IMR-90 (cell line): ENCODE measurements around the gene PROZ. TPM values are rescaled to one million over a fixed set of nuclear protein-coding genes. Genes with fewer than 3 reads are reported as not detected.

Source experiments
- ATAC-seq: fragments of 200-7000 bp; cut with Tn5 transposase; 2 replicates; pipeline ENCODE4 v1.9.1; 2020; ENCODE audit warnings: low read depth, mild to moderate bottlenecking, moderate library complexity
- BruUV-seq: library from RNA; stranded (reverse); fragments of 400-500 nt; replicated peaks from 2 replicates; lab custom pipeline; 2021; lab: Mats Ljungman, UMichigan
- CTCF ChIA-PET: fragments of 300-600 bp; formaldehyde crosslinking; extraction: SDS; loops from one replicate; lab custom pipeline; 2021; ENCODE audit warnings: antibody characterized with exemption; lab: Yijun Ruan, JAX
- POLR2A ChIA-PET: fragments of 300-600 bp; sonication (Branson Sonifier 250); formaldehyde crosslinking; loops from one replicate; lab custom pipeline; 2022; ENCODE audit warnings: antibody characterized with exemption; ENCODE audit not compliant: unreplicated experiment; lab: Charles Lee
- DNase-seq: peaks from one replicate; pipeline ENCODE4 v3.0.0; 2013
- H2AFZ ChIP-seq: replicated peaks from 2 replicates; pipeline ENCODE3; 2013; ENCODE audit warnings: low read length, mild to moderate bottlenecking; ENCODE audit not compliant: poor library complexity
- H2AK5ac ChIP-seq: 2 replicates; pipeline ENCODE4 v1.6.1; 2013; ENCODE audit warnings: low read depth, low read length, inconsistent platforms
- H2AK9ac ChIP-seq: replicated peaks from 2 replicates; pipeline ENCODE3; 2013; ENCODE audit warnings: mild to moderate bottlenecking, low read depth, low read length, moderate library complexity; ENCODE audit not compliant: poor library complexity
- H2BK120ac ChIP-seq: 2 replicates; pipeline ENCODE4 v1.6.1; 2013; ENCODE audit warnings: low read depth, low read length, inconsistent platforms
- H2BK15ac ChIP-seq: 3 replicates; pipeline ENCODE4 v1.6.1; 2013; ENCODE audit warnings: low read depth, low read length, inconsistent platforms
- H2BK20ac ChIP-seq: 2 replicates; pipeline ENCODE4 v1.6.1; 2013; ENCODE audit warnings: low read depth, mild to moderate bottlenecking, inconsistent platforms, low read length, moderate library complexity
- H2BK5ac ChIP-seq: 2 replicates; pipeline ENCODE4 v1.6.1; 2013; ENCODE audit warnings: mild to moderate bottlenecking, low read depth, low read length, inconsistent platforms; ENCODE audit not compliant: poor library complexity, severe bottlenecking
- H3K14ac ChIP-seq: replicated peaks from 2 replicates; pipeline ENCODE4 v1.6.1; 2013; ENCODE audit warnings: low read depth, low read length, inconsistent platforms
- H3K18ac ChIP-seq: 2 replicates; pipeline ENCODE4 v1.6.1; 2013; ENCODE audit warnings: low read depth, low read length, control low read depth
- H3K23ac ChIP-seq: 2 replicates; pipeline ENCODE4 v1.6.1; 2013; ENCODE audit warnings: low read depth, low read length, inconsistent platforms
- H3K27ac ChIP-seq: 2 replicates; pipeline ENCODE4 v1.5.1; 2013; ENCODE audit warnings: mild to moderate bottlenecking, control low read depth, low read length; ENCODE audit not compliant: insufficient read depth
- H3K27me3 ChIP-seq: 2 replicates; pipeline ENCODE4 v1.6.1; 2013; ENCODE audit warnings: low read length; ENCODE audit not compliant: control insufficient read depth, insufficient read depth
- H3K36me3 ChIP-seq: 2 replicates; pipeline ENCODE4 v1.6.1; 2013; ENCODE audit warnings: low read length, mixed read lengths; ENCODE audit not compliant: control insufficient read depth, insufficient read depth
- H3K4ac ChIP-seq: 2 replicates; pipeline ENCODE4 v1.6.1; 2013; ENCODE audit warnings: low read depth, low read length, inconsistent platforms
- H3K4me1 ChIP-seq: 2 replicates; pipeline ENCODE4 v1.6.1; 2013; ENCODE audit warnings: low read length, mixed read lengths; ENCODE audit not compliant: control insufficient read depth, insufficient read depth
- H3K4me2 ChIP-seq: 2 replicates; pipeline ENCODE4 v1.6.1; 2013; ENCODE audit warnings: low read depth, mild to moderate bottlenecking, control low read depth, low read length, moderate library complexity
- H3K4me3 ChIP-seq: 2 replicates; pipeline ENCODE4 v1.5.1; 2013; ENCODE audit warnings: low read depth, mild to moderate bottlenecking, control low read depth, low read length, moderate library complexity; ENCODE audit not compliant: insufficient read depth
- H3K56ac ChIP-seq: 2 replicates; pipeline ENCODE4 v1.6.1; 2013; ENCODE audit warnings: low read length, inconsistent platforms; ENCODE audit not compliant: insufficient read depth; ENCODE audit errors: extremely low read depth
- H3K79me1 ChIP-seq, 2 experiments: 2 replicates each; pipeline ENCODE4 v1.6.1; 2013; ENCODE audit warnings: low read length in 2 of 2, inconsistent platforms in 1 of 2, low read depth in 1 of 2
- H3K9ac ChIP-seq: 2 replicates; pipeline ENCODE4 v1.6.1; 2013; ENCODE audit warnings: low read depth, low read length, control low read depth
- H3K9me1 ChIP-seq: 2 replicates; pipeline ENCODE4 v1.6.1; 2013; ENCODE audit warnings: low read length, inconsistent platforms; ENCODE audit not compliant: insufficient read depth
- H3K9me3 ChIP-seq: 2 replicates; pipeline ENCODE4 v1.6.1; 2013; ENCODE audit warnings: low read length; ENCODE audit not compliant: control insufficient read depth, insufficient read depth
- H4K20me1 ChIP-seq: 2 replicates; pipeline ENCODE4 v1.6.1; 2013; ENCODE audit warnings: low read length, inconsistent platforms; ENCODE audit not compliant: insufficient read depth
- H4K5ac ChIP-seq: 2 replicates; pipeline ENCODE4 v1.6.1; 2013; ENCODE audit warnings: mild to moderate bottlenecking, low read depth, low read length, control low read depth
- H4K8ac ChIP-seq, 2 experiments: 2 replicates each; pipeline ENCODE4 v1.6.1; 2013; ENCODE audit warnings: low read depth in 2 of 2, low read length in 2 of 2, control low read depth in 1 of 2, inconsistent platforms in 1 of 2
- H4K91ac ChIP-seq: 2 replicates; pipeline ENCODE4 v1.6.1; 2013; ENCODE audit warnings: low read depth, low read length, inconsistent platforms; ENCODE audit not compliant: insufficient read depth
- BHLHE40 ChIP-seq: fragments of 150-350 bp; IDR thresholded peaks from 2 replicates; pipeline ENCODE4 v1.6.1; 2016; ENCODE audit warnings: mild to moderate bottlenecking, low read depth, low read length
- CHD1 ChIP-seq: IDR thresholded peaks from 2 replicates; pipeline ENCODE4 v1.6.1; 2012; ENCODE audit warnings: low read depth, low read length, improper control_type of control experiment
- CTCF ChIP-seq: conservative IDR thresholded peaks from 2 replicates; pipeline ENCODE4 v1.5.1; 2012; ENCODE audit warnings: mild to moderate bottlenecking, low read depth, low read length, improper control_type of control experiment
- ELK1 ChIP-seq: fragments of 150-350 bp; IDR thresholded peaks from 2 replicates; pipeline ENCODE4 v1.6.1; 2016; ENCODE audit warnings: low read depth, mild to moderate bottlenecking, low read length, moderate library complexity, borderline replicate concordance
- FOS ChIP-seq: fragments of 150-350 bp; IDR thresholded peaks from 2 replicates; pipeline ENCODE4 v1.6.1; 2016; ENCODE audit warnings: low read depth, low read length
- MAFK ChIP-seq: IDR thresholded peaks from 2 replicates; pipeline ENCODE4 v1.6.1; 2012; ENCODE audit warnings: low read depth, low read length, improper control_type of control experiment
- MAZ ChIP-seq: IDR thresholded peaks from 2 replicates; pipeline ENCODE4 v1.6.1; 2012; ENCODE audit warnings: low read depth, mild to moderate bottlenecking, low read length, improper control_type of control experiment, moderate library complexity, borderline replicate concordance
- MXI1 ChIP-seq: IDR thresholded peaks from 2 replicates; pipeline ENCODE4 v1.6.1; 2012; ENCODE audit warnings: low read depth, mild to moderate bottlenecking, low read length, moderate library complexity, borderline replicate concordance
- NFE2L2 ChIP-seq: fragments of 150-350 bp; IDR thresholded peaks from 2 replicates; pipeline ENCODE4 v1.6.1; 2016; ENCODE audit warnings: low read depth, mild to moderate bottlenecking, low read length
- POLR2A ChIP-seq: IDR thresholded peaks from 2 replicates; pipeline ENCODE4 v1.6.1; 2012; ENCODE audit warnings: mild to moderate bottlenecking, low read depth, low read length
- RAD21 ChIP-seq: IDR thresholded peaks from 2 replicates; pipeline ENCODE4 v1.6.1; 2012; ENCODE audit warnings: low read length, improper control_type of control experiment
- RCOR1 ChIP-seq: IDR thresholded peaks from 2 replicates; pipeline ENCODE4 v1.6.1; 2012; ENCODE audit warnings: mild to moderate bottlenecking, low read length, improper control_type of control experiment; ENCODE audit not compliant: insufficient replicate concordance
- RFX5 ChIP-seq: IDR thresholded peaks from 2 replicates; pipeline ENCODE4 v1.8.0; 2012; ENCODE audit warnings: low read depth, mild to moderate bottlenecking, low read length, moderate library complexity
- SMC3 ChIP-seq: fragments of 150-350 bp; IDR thresholded peaks from 2 replicates; pipeline ENCODE4 v1.6.1; 2016; ENCODE audit warnings: low read depth, mild to moderate bottlenecking, antibody characterized with exemption, low read length, moderate library complexity
- USF2 ChIP-seq: fragments of 150-350 bp; IDR thresholded peaks from 2 replicates; pipeline ENCODE4 v1.6.1; 2017; ENCODE audit warnings: mild to moderate bottlenecking, antibody characterized with exemption, low read length, low read depth
- WGBS, 2 experiments: methylation state at CpG; one replicate each; pipeline versions ENCODE4 v1.1.5 to v1.1.7; 2013; ENCODE audit warnings: missing lambda C conversion rate in 2 of 2; ENCODE audit not compliant: insufficient read length in 1 of 2; ENCODE audit errors: extremely low coverage in 2 of 2; 5-methylcytosine and 5-hydroxymethylcytosine counted together
- dilution Hi-C: fragments of 300-500 bp; cut with HindIII; formaldehyde crosslinking; loops from one replicate; pipeline ENCODE4 v1.14.3; 2018; ENCODE audit warnings: low sequenced_read_pairs; ENCODE audit not compliant: unreplicated experiment
- in situ Hi-C: fragments of 300-500 bp; cut with MboI; formaldehyde crosslinking; loops from 3 replicates; pipeline ENCODE4 v1.14.3; 2019; ENCODE audit warnings: low sequenced_read_pairs, inconsistent platforms, mixed read lengths
- intact Hi-C: fragments of 100-400 bp; cut with micrococcal nuclease; formaldehyde crosslinking; loops from 2 replicates; pipeline ENCODE4 v1.10.0; 2022
- polyA plus RNA-seq, 3 experiments: library from polyadenylated mRNA; depleted of rRNA; stranded (reverse); fragments of >200 nt; gene quantifications; 2 replicates each; pipeline ENCODE4 v1.2.3, GENCODE V29; 2012; ENCODE audit warnings: low replicate concordance in 1 of 3
- total RNA-seq: library from RNA; depleted of rRNA; stranded (reverse); fragments of >200 nt; gene quantifications from 2 replicates; pipeline ENCODE4 v1.2.3, GENCODE V29; 2012

PROZ gene
- total and polyA plus RNA-seq, 2 of the 4 experiments (the other 2 are of a cell fraction): not detected

- Histone ChIP-seq H2BK5ac (no peak overlapping the region), H2AK5ac (no peak overlapping the region), H4K8ac (no peak overlapping the region), H2BK15ac (no peak overlapping the region), H3K27ac (no peak overlapping the region), H3K4me3 (no peak overlapping the region), H3K9me3 (no peaks in the 10 kb centered on the region), H2AFZ (no peak overlapping the region), H3K36me3 (no peaks in the 10 kb centered on the region), H3K79me1 (no peaks in the 10 kb centered on the region), H2AK9ac (no peak overlapping the region), H2BK20ac (no peak overlapping the region), H4K91ac (no peak overlapping the region), H3K23ac (no peak overlapping the region), H3K27me3 (0 out of 2 replicates have a peak, but pooled peaks cover 2% of the 10 kb centered on the region), H3K56ac (no peak overlapping the region), H3K9ac (no peak overlapping the region), H3K14ac (no peak overlapping the region), H3K18ac (no peak overlapping the region), H3K4ac (no peak overlapping the region), H4K5ac (no peak overlapping the region), H3K9me1 (no peaks in the 10 kb centered on the region; the same call in 1 of the 2 replicates), H4K20me1 (no peaks in the 10 kb centered on the region), H2BK120ac (no peak overlapping the region), H3K4me1 (peaks cover 5% of the 10 kb centered on the region), H3K4me2 (no peak overlapping the region)
- ChIA-PET POLR2A (no interaction called here), CTCF (no interaction called here)
- BruUV-seq: no TSS peak
- no peak for DNase-seq
- 96% methylated on average over 7 of the region's 13 CpGs; no CpG with 5 or more reads in 1 of the 2 experiments for WGBS, 2 experiments
- intact Hi-C loops: no loop called here
- dilution Hi-C loops: no loop called here
- in situ Hi-C loops: no loop called here
- no peak for ATAC-seq
- no peak for TF ChIP-seq MAFK
- TF ChIP-seq SMC3: no peak
- no peak for TF ChIP-seq FOS
- no peak for TF ChIP-seq MXI1
- no peak for TF ChIP-seq MAZ
- no peak for TF ChIP-seq CHD1
- no peak for TF ChIP-seq RCOR1
- TF ChIP-seq USF2: no peak
- TF ChIP-seq NFE2L2: no peak
- TF ChIP-seq RFX5: no peak
- TF ChIP-seq BHLHE40: no peak
- TF ChIP-seq CTCF: no peak
- no peak for TF ChIP-seq POLR2A
- TF ChIP-seq ELK1: no peak
- no peak for TF ChIP-seq RAD21
Measured at GRCh38 chr13:113148407-113148806, 10.0 kb upstream of the PROZ start.
